NB4 (cell line): Measurements from ENCODE around the gene CACNG7.

Experiments used
- POLR2A ChIP-seq: IDR thresholded peaks from 2 replicates; pipeline ENCODE4 v1.6.1; 2011; ENCODE audit warnings: mild to moderate bottlenecking; ENCODE audit not compliant: insufficient read length; ENCODE audit errors: extremely low read depth
- TF ChIP-seq, protein P1 (sequence below): IDR thresholded peaks from one replicate; pipeline ENCODE4 v1.5.1; 2012; ENCODE audit warnings: low read depth, low read length
- TF ChIP-seq, protein P2 (sequence below): IDR thresholded peaks from 2 replicates; pipeline ENCODE4 v1.6.1; 2011; ENCODE audit warnings: low read depth, low read length

DNA sequence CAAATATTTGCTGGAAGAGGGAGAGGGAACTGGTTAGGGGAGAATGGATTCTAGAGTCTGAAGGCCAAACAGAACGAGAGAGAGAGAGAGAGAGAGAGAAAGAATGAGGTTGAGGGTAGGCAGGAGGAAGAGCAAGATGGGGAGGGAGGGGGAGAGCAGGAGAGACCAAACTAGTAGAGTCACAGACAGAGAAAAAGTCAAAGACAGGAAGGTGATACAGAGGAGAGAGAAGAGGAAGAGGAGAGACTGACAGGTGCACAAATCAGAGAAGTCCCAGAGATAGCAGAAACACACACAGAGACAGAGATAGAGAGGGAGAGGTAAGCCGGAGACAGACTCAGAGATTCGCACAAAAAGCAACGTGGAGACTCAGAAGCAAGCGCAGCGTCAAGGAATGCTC lies 76.8 kb downstream of the CACNG7 start:
- TF ChIP-seq POLR2A, result no peak
- TF ChIP-seq, protein P1, sequence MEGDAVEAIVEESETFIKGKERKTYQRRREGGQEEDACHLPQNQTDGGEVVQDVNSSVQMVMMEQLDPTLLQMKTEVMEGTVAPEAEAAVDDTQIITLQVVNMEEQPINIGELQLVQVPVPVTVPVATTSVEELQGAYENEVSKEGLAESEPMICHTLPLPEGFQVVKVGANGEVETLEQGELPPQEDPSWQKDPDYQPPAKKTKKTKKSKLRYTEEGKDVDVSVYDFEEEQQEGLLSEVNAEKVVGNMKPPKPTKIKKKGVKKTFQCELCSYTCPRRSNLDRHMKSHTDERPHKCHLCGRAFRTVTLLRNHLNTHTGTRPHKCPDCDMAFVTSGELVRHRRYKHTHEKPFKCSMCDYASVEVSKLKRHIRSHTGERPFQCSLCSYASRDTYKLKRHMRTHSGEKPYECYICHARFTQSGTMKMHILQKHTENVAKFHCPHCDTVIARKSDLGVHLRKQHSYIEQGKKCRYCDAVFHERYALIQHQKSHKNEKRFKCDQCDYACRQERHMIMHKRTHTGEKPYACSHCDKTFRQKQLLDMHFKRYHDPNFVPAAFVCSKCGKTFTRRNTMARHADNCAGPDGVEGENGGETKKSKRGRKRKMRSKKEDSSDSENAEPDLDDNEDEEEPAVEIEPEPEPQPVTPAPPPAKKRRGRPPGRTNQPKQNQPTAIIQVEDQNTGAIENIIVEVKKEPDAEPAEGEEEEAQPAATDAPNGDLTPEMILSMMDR, result no peak
- TF ChIP-seq, protein P2, sequence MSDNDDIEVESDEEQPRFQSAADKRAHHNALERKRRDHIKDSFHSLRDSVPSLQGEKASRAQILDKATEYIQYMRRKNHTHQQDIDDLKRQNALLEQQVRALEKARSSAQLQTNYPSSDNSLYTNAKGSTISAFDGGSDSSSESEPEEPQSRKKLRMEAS, result no peak
